ENCODE results near the gene HEMK1. TPM values are rescaled to one million over a fixed set of nuclear protein-coding genes. Genes with fewer than 3 reads are reported as not detected.

HEMK1 gene
- total and polyA plus RNA-seq, 4 donors, result 3.7 to 9.5 (median 8.9) TPM

DNA sequence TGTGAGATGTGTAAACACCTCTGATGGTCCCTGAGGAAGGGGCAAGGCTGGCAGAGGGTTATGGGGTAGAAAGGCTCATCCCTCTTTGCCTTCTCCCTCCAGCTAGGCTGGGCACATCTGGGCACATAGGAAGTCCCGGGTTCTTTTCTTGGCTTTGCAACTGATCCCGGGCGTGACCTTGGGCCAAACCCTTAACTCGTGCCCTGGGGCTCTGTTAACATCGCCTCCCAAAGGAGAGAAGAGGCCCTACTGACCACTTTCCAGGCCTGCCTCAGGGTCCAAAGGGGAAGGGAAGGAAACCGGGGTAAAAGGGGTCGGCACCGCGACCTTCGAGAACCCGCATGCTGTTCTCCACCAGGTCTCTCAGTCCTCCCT is 2.3 kb upstream of the HEMK1 start:
- Histone ChIP-seq H3K27me3 (ENCODE audit: control insufficient read depth in 4 of 4, insufficient read depth in 4 of 4, low read length in 3 of 4) (no peaks in the 10 kb centered on the region), H3K27ac (ENCODE audit: low read depth in 1 of 2, low read length in 2 of 2) (no peak overlapping the region), H3K4me3 (ENCODE audit: low read depth in 1 of 3, low read length in 3 of 3) (peak overlapping the region in 2 of 3 donors; percentile 13 to 44), H3K9ac (ENCODE audit: low read depth in 1 of 2, low read length in 2 of 2) (peak overlapping the region in 1 of 2 donors; percentile 45), H3K36me3 (ENCODE audit: control insufficient read depth in 4 of 4, insufficient read depth in 3 of 4, low read depth in 1 of 4, low read length in 3 of 4) (no peaks in the 10 kb centered on the region), H3K9me3 (ENCODE audit: control insufficient read depth in 4 of 4, low read length in 3 of 4) (no peaks in the 10 kb centered on the region), H3K4me1 (ENCODE audit: control insufficient read depth in 4 of 4, insufficient read depth in 4 of 4, low read length in 3 of 4) (peaks cover 9 to 45% (median 33%) of the 10 kb centered on the region in 4 donors)
- WGBS, result 28% methylated on average over 11 of the region's 11 CpGs
- DNase-seq (ENCODE audit: low spot score), result no peak
- TF ChIP-seq SP1 (IDR thresholded peaks at IDR 0.05) (no peak), FOXA2 (IDR thresholded peaks at IDR 0.05) (no peak), HNF4G (IDR thresholded peaks at IDR 0.05) (no peak)

- WGBS, result 6% methylated on average over 53 of the region's 53 CpGs
- peak; percentile 90 for DNase-seq (ENCODE audit: low spot score)
- Histone ChIP-seq H3K27me3 (ENCODE audit: control insufficient read depth in 4 of 4, insufficient read depth in 4 of 4, low read length in 3 of 4) (no peaks in the 10 kb centered on the region), H3K9ac (ENCODE audit: low read depth in 1 of 2, low read length in 2 of 2) (peak within 1 kb of the TSS in 1 of 2 donors; percentile 57), H3K4me3 (ENCODE audit: low read depth in 1 of 3, low read length in 3 of 3) (peak within 1 kb of the TSS; percentile 13 to 90 (median 15)), H3K9me3 (ENCODE audit: control insufficient read depth in 4 of 4, low read length in 3 of 4) (no peaks in the 10 kb centered on the region), H3K4me1 (ENCODE audit: control insufficient read depth in 4 of 4, insufficient read depth in 4 of 4, low read length in 3 of 4) (peaks cover 12 to 50% (median 38%) of the 10 kb centered on the region in 4 donors), H3K36me3 (ENCODE audit: control insufficient read depth in 4 of 4, insufficient read depth in 3 of 4, low read depth in 1 of 4, low read length in 3 of 4) (no peaks in the 10 kb centered on the region), H3K27ac (ENCODE audit: low read depth in 1 of 2, low read length in 2 of 2) (no peak within 1 kb of the TSS)
- peak; percentile 79 for TF ChIP-seq SP1 (IDR thresholded peaks at IDR 0.05)
- TF ChIP-seq, protein P1, sequence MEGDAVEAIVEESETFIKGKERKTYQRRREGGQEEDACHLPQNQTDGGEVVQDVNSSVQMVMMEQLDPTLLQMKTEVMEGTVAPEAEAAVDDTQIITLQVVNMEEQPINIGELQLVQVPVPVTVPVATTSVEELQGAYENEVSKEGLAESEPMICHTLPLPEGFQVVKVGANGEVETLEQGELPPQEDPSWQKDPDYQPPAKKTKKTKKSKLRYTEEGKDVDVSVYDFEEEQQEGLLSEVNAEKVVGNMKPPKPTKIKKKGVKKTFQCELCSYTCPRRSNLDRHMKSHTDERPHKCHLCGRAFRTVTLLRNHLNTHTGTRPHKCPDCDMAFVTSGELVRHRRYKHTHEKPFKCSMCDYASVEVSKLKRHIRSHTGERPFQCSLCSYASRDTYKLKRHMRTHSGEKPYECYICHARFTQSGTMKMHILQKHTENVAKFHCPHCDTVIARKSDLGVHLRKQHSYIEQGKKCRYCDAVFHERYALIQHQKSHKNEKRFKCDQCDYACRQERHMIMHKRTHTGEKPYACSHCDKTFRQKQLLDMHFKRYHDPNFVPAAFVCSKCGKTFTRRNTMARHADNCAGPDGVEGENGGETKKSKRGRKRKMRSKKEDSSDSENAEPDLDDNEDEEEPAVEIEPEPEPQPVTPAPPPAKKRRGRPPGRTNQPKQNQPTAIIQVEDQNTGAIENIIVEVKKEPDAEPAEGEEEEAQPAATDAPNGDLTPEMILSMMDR (IDR thresholded peaks at IDR 0.05; ENCODE audit: low read depth, low read length, missing input control), result no peak
These were observed 1.7 kb upstream of the HEMK1 start, which contains the start of gene C3orf18 for GRCh38 chr3:50567386-50568167. TSS of gene C3orf18 (minus strand) at chr3:50567747. CDS start at chr3:50565699, 2,048 bp downstream.

- Histone ChIP-seq H3K4me3 (ENCODE audit: low read depth in 1 of 3, low read length in 3 of 3) (peak overlapping the region in 1 of 3 donors; percentile 86), H3K4me1 (ENCODE audit: control insufficient read depth in 4 of 4, insufficient read depth in 4 of 4, low read length in 3 of 4) (peaks cover 12 to 64% (median 52%) of the 10 kb centered on the region in 4 donors), H3K27ac (ENCODE audit: low read depth in 1 of 2, low read length in 2 of 2) (no peak overlapping the region), H3K9me3 (ENCODE audit: control insufficient read depth in 4 of 4, low read length in 3 of 4) (no peaks in the 10 kb centered on the region), H3K27me3 (ENCODE audit: control insufficient read depth in 4 of 4, insufficient read depth in 4 of 4, low read length in 3 of 4) (no peaks in the 10 kb centered on the region), H3K36me3 (ENCODE audit: control insufficient read depth in 4 of 4, insufficient read depth in 3 of 4, low read depth in 1 of 4, low read length in 3 of 4) (no peaks in the 10 kb centered on the region), H3K9ac (ENCODE audit: low read depth in 1 of 2, low read length in 2 of 2) (peak overlapping the region in 1 of 2 donors; percentile 51)
- no peak for DNase-seq (ENCODE audit: low spot score)
- 85% methylated on average over 5 of the region's 5 CpGs for WGBS
- TF ChIP-seq, protein P1 (IDR thresholded peaks at IDR 0.05; ENCODE audit: low read depth, low read length, missing input control), result no peak
- no peak for TF ChIP-seq FOXA2 (IDR thresholded peaks at IDR 0.05)
- TF ChIP-seq TAF1 (conservative IDR thresholded peaks at IDR 0.05), result no peak
- TF ChIP-seq FOXA1 (IDR thresholded peaks at IDR 0.05), result no peak
- TF ChIP-seq HNF4G (IDR thresholded peaks at IDR 0.05), result no peak
- TF ChIP-seq YY1 (IDR thresholded peaks at IDR 0.05), result no peak
- no peak for TF ChIP-seq HNF4A (conservative IDR thresholded peaks at IDR 0.05)
- TF ChIP-seq ZBTB33 (IDR thresholded peaks at IDR 0.05), result no peak
- TF ChIP-seq, protein P2, sequence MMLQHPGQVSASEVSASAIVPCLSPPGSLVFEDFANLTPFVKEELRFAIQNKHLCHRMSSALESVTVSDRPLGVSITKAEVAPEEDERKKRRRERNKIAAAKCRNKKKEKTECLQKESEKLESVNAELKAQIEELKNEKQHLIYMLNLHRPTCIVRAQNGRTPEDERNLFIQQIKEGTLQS (IDR thresholded peaks at IDR 0.05), result no peak
- TF ChIP-seq REST (IDR thresholded peaks at IDR 0.05), result no peak
- no peak for TF ChIP-seq RXRA (IDR thresholded peaks at IDR 0.05)
- TF ChIP-seq, protein P3, sequence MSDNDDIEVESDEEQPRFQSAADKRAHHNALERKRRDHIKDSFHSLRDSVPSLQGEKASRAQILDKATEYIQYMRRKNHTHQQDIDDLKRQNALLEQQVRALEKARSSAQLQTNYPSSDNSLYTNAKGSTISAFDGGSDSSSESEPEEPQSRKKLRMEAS (IDR thresholded peaks at IDR 0.05), result no peak
- no peak for TF ChIP-seq NR2F2 (IDR thresholded peaks at IDR 0.05)
- no peak for TF ChIP-seq JUND (IDR thresholded peaks at IDR 0.05)
These were observed 1.4 kb downstream of the HEMK1 start for GRCh38 chr3:50570508-50571279.

Measured in liver (tissue), 9 donors.